ENCODE results near the gene GPSM1. TPM values are rescaled to one million over a fixed set of nuclear protein-coding genes. Genes with fewer than 3 reads are reported as not detected.

The GPSM1 gene
- total and polyA plus RNA-seq, 8 donors: 3.5 to 17.4 (median 12.1) TPM

DNA sequence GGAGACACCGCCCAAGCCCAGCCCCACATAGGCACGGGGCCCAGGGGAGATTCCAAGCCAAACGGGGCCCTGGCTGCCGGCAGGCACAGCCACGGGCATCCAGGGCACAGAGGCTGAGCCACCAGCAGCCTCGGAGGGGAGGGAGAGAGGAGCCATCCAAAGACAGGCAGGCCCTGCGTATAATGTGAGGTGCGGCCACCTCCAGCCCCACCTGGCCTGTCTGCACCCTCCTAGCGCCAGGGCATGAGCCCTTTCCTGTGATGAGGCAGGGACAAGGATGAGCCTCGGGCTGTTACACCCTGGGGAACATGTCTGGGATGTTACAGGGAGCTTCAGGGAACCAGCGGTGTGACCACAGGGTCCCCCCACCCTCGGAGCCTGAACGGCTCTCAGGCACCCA lies 22.4 kb upstream of the GPSM1 start:
- Histone ChIP-seq H3K4me1 (no peaks in the 10 kb centered on the region), H3K36me3 (no peaks in the 10 kb centered on the region), H3K4me3 (no peak overlapping the region), H3K27me3 (peaks cover 0 to 61% (median 0%) of the 10 kb centered on the region in 3 donors), H3K9me3 (no peaks in the 10 kb centered on the region), H3K27ac (no peak overlapping the region)
- TF ChIP-seq POLR2A (IDR thresholded peaks at IDR 0.05) (no peak), POLR2AphosphoS5 (IDR thresholded peaks at IDR 0.05) (no peak), EP300 (IDR thresholded peaks at IDR 0.05) (no peak)
- intact Hi-C loops (cut with DNase I; ENCODE audit: low total_unique reads): no loop called here
- DNase-seq: no peak
- WGBS, 5 donors: 45 to 69% (median 59%) methylated on average over 10 to 13 of the region's 13 CpGs

DNA sequence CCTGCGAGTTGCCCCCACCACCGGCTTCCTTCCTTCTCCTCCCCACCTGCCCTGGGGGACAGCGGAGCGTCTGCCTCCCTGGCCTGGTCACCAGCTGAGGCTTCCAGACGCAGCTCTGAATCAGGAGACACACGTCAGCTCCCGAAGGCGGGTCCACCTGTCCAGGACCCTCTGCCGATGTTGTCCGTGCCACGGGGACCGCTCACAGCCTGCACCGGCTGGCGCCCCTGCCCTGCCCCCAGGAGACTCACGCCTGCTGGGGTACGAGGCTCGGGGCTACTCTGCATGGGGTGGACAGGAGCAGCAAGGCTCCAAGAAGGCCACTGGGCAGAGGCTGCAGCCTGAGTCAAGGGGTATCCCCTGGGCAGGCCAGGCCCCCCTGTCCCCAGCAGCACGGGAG lies 21.5 kb upstream of the GPSM1 start:
- intact Hi-C loops (cut with DNase I; ENCODE audit: low total_unique reads): no loop called here
- no peak overlapping the region for H3K27ac ChIP-seq

DNA sequence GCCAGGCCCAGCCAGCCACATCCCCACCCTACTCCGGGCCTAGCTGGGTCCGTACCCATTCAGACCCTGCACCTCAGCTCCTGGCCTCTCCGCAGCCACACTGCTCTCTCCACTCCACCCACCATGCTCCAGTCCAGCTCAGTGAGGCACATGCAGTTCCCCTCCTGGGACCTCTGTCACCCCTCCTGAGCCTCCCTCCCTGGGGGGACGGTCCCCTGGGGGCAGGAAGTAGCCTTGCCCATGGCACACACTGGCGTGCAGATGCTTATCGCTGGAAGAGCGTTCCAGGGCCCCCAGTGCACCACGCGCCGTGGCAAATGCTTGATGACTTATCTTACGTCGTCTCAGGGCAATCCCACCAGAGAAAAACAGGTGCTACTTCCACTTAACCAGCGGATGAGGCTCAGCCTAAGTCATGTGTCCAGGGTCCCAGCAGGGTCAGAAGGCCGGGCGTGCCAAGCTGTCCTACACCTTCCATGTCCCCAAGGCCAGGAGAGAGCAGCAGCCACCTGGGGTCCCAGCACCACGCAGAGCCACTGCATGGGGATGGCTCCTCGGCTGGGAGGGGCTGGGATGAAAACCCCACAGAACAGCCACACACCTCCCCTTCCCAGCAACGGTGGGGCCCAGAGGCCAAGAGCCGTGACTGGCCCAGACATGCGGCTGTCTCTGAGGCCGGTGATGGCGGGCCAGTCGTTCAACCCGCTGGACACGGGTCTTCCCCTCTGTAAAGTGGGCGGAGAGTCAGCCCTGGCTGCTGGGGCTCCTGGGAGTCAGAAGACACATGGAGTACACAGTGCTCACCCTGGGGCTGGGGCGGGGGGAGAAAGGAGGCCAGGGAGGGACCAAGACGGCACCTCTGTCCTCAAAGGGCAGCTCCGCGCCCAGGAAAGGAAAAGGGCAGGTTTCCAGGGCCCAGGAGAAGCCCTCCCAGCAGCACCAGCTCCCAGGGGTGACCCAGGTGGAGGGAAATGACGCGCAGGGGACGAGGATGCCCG lies 20.8 kb upstream of the GPSM1 start:
- Histone ChIP-seq H3K36me3 (no peaks in the 10 kb centered on the region), H3K9me3 (no peaks in the 10 kb centered on the region), H3K27ac (no peak overlapping the region), H3K27me3 (peaks cover 0 to 76% (median 7%) of the 10 kb centered on the region in 3 donors), H3K4me1 (peaks cover 0 to 12% (median 4%) of the 10 kb centered on the region in 4 donors), H3K4me3 (no peak overlapping the region)
- TF ChIP-seq EP300 (IDR thresholded peaks at IDR 0.05) (no peak), POLR2AphosphoS5 (IDR thresholded peaks at IDR 0.05) (no peak), POLR2A (IDR thresholded peaks at IDR 0.05) (no peak)
- TF ChIP-seq, protein P1, sequence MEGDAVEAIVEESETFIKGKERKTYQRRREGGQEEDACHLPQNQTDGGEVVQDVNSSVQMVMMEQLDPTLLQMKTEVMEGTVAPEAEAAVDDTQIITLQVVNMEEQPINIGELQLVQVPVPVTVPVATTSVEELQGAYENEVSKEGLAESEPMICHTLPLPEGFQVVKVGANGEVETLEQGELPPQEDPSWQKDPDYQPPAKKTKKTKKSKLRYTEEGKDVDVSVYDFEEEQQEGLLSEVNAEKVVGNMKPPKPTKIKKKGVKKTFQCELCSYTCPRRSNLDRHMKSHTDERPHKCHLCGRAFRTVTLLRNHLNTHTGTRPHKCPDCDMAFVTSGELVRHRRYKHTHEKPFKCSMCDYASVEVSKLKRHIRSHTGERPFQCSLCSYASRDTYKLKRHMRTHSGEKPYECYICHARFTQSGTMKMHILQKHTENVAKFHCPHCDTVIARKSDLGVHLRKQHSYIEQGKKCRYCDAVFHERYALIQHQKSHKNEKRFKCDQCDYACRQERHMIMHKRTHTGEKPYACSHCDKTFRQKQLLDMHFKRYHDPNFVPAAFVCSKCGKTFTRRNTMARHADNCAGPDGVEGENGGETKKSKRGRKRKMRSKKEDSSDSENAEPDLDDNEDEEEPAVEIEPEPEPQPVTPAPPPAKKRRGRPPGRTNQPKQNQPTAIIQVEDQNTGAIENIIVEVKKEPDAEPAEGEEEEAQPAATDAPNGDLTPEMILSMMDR (IDR thresholded peaks at IDR 0.05): no peak
- no peak for DNase-seq
- intact Hi-C loops (cut with DNase I; ENCODE audit: low total_unique reads): no loop called here
- 44 to 64% (median 53%) methylated on average over 14 to 34 of the region's 34 CpGs for WGBS, 5 donors

More for the DNA sequence above, 21.5 kb upstream of the GPSM1 start:
- TF ChIP-seq POLR2A (IDR thresholded peaks at IDR 0.05) (no peak), POLR2AphosphoS5 (IDR thresholded peaks at IDR 0.05) (no peak), EP300 (IDR thresholded peaks at IDR 0.05) (no peak)
- TF ChIP-seq, protein P1 (IDR thresholded peaks at IDR 0.05): no peak
- Histone ChIP-seq H3K27me3 (peaks cover 0 to 69% (median 7%) of the 10 kb centered on the region in 3 donors), H3K36me3 (no peaks in the 10 kb centered on the region), H3K9me3 (no peaks in the 10 kb centered on the region), H3K4me1 (peaks cover 0 to 7% (median 2%) of the 10 kb centered on the region in 4 donors), H3K4me3 (no peak overlapping the region)
- WGBS, 5 donors: 55 to 76% (median 66%) methylated on average over 5 to 18 of the region's 18 CpGs
- DNase-seq: no peak

DNA sequence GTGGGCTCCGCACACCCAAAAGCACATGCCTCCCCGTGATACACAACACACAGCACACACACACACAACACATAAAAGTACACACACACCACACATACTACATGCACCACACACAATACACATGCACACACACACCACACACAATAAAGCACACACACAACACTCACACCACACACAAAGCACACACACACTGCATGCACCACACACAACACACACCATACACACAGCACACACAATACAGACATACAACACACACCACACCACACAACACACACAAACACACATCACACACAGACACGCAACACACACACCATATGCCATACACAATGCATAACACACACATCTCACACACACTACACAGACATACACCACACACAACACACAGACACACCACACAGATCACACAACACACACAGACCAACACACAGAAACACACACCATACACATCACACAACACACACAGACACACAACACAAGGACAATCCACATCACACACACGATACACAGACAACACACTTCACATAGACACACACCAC lies 20.1 kb upstream of the GPSM1 start:
- H3K4me1 ChIP-seq: peaks cover 0 to 20% (median 10%) of the 10 kb centered on the region in 4 donors
- 70 to 91% (median 82%) methylated on average over 4 of the region's 4 CpGs for WGBS, 5 donors
- H3K27ac ChIP-seq: no peak overlapping the region
- no peak overlapping the region for H3K4me3 ChIP-seq
- no peak for TF ChIP-seq EP300 (IDR thresholded peaks at IDR 0.05)
- TF ChIP-seq, protein P1 (IDR thresholded peaks at IDR 0.05): no peak
- TF ChIP-seq POLR2AphosphoS5 (IDR thresholded peaks at IDR 0.05): no peak
- TF ChIP-seq POLR2A (IDR thresholded peaks at IDR 0.05): no peak
- H3K36me3 ChIP-seq: no peaks in the 10 kb centered on the region
- H3K27me3 ChIP-seq: peaks cover 0 to 82% (median 7%) of the 10 kb centered on the region in 3 donors
- DNase-seq: no peak
- H3K9me3 ChIP-seq: no peaks in the 10 kb centered on the region
- intact Hi-C loops (cut with DNase I; ENCODE audit: low total_unique reads): no loop called here
